Ishikawa (cell line): ENCODE results near the gene DCC.

Experiments used
- CEBPB ChIP-seq: IDR thresholded peaks from 2 replicates; pipeline ENCODE4 v1.6.1; 2012
- CREB1 ChIP-seq: IDR thresholded peaks from 2 replicates; pipeline ENCODE4 v1.6.1; 2012; ENCODE audit warnings: low read depth
- EGR1 ChIP-seq: IDR thresholded peaks from 2 replicates; pipeline ENCODE4 v1.6.1; 2012
- EP300 ChIP-seq: IDR thresholded peaks from 2 replicates; pipeline ENCODE4 v1.6.1; 2012; ENCODE audit warnings: borderline replicate concordance
- RAD21 ChIP-seq: IDR thresholded peaks from 2 replicates; pipeline ENCODE4 v1.6.1; 2012; ENCODE audit warnings: low read depth
- TAF1 ChIP-seq: IDR thresholded peaks from 2 replicates; pipeline ENCODE4 v1.6.1; 2012; ENCODE audit warnings: low read depth, mild to moderate bottlenecking
- YY1 ChIP-seq: IDR thresholded peaks from 2 replicates; pipeline ENCODE4 v1.6.1; 2012; ENCODE audit warnings: low read depth
- TF ChIP-seq, protein P1 (sequence below): IDR thresholded peaks from 2 replicates; pipeline ENCODE4 v1.6.1; 2012
- TF ChIP-seq, protein P2 (sequence below): IDR thresholded peaks from 2 replicates; pipeline ENCODE4 v1.6.1; 2012; ENCODE audit warnings: low read depth, mild to moderate bottlenecking

DNA sequence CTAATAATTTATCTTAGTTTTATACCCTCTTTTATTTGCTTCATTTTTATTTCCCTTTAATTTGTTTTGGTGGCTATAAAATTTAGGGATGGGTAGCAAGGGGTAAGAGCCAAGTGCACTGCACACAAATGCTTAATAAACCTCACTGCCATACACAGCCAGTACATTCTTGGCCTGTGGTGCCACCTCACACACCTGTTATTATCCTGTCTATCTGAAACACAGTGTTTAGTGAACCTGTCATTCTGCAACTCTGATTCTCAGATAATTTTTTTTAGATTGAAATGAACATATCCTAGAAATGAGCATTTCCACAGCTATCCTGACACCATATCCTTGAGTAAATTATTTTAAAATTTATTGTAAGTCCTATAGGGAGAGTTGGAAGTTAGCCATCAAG is 807.5 kb downstream of the DCC start:
- TF ChIP-seq EP300 (no peak), YY1 (no peak), RAD21 (no peak), CREB1 (no peak), EGR1 (no peak), CEBPB (no peak), TAF1 (no peak)
- TF ChIP-seq, protein P1, sequence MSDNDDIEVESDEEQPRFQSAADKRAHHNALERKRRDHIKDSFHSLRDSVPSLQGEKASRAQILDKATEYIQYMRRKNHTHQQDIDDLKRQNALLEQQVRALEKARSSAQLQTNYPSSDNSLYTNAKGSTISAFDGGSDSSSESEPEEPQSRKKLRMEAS = no peak
- TF ChIP-seq, protein P2, sequence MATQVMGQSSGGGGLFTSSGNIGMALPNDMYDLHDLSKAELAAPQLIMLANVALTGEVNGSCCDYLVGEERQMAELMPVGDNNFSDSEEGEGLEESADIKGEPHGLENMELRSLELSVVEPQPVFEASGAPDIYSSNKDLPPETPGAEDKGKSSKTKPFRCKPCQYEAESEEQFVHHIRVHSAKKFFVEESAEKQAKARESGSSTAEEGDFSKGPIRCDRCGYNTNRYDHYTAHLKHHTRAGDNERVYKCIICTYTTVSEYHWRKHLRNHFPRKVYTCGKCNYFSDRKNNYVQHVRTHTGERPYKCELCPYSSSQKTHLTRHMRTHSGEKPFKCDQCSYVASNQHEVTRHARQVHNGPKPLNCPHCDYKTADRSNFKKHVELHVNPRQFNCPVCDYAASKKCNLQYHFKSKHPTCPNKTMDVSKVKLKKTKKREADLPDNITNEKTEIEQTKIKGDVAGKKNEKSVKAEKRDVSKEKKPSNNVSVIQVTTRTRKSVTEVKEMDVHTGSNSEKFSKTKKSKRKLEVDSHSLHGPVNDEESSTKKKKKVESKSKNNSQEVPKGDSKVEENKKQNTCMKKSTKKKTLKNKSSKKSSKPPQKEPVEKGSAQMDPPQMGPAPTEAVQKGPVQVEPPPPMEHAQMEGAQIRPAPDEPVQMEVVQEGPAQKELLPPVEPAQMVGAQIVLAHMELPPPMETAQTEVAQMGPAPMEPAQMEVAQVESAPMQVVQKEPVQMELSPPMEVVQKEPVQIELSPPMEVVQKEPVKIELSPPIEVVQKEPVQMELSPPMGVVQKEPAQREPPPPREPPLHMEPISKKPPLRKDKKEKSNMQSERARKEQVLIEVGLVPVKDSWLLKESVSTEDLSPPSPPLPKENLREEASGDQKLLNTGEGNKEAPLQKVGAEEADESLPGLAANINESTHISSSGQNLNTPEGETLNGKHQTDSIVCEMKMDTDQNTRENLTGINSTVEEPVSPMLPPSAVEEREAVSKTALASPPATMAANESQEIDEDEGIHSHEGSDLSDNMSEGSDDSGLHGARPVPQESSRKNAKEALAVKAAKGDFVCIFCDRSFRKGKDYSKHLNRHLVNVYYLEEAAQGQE = no peak
